HFFc6 (cell line): ENCODE results near the gene NAV3. TPM values are rescaled to one million over a fixed set of nuclear protein-coding genes. Genes with fewer than 3 reads are reported as not detected.

Experiments used
- DNase-seq: peaks from one replicate; pipeline ENCODE4 v3.0.0-alpha.2; 2018
- H3K27ac Mint-ChIP-seq: 2 replicates; pipeline ENCODE4 v1.8.0; 2020; ENCODE audit warnings: mild to moderate bottlenecking, mixed read lengths
- H3K27me3 Mint-ChIP-seq: 2 replicates; pipeline ENCODE4 v1.8.0; 2021; ENCODE audit warnings: mild to moderate bottlenecking, moderate library complexity, mixed read lengths; ENCODE audit not compliant: insufficient read depth
- H3K36me3 Mint-ChIP-seq: 2 replicates; pipeline ENCODE4 v1.8.0; 2021; ENCODE audit warnings: low read depth, mixed read lengths
- H3K4me1 Mint-ChIP-seq: 2 replicates; pipeline ENCODE4 v1.8.0; 2020; ENCODE audit warnings: low read depth, mixed read lengths
- H3K4me3 Mint-ChIP-seq: 2 replicates; pipeline ENCODE4 v1.8.0; 2020; ENCODE audit warnings: mild to moderate bottlenecking, moderate library complexity, mixed read lengths
- H3K9me3 Mint-ChIP-seq: 2 replicates; pipeline ENCODE4 v1.8.0; 2020; ENCODE audit warnings: mild to moderate bottlenecking, mixed read lengths
- CTCF ChIP-seq: fragments of 200-600 bp; sonication (generic); IDR thresholded peaks from 2 replicates; pipeline ENCODE4 v1.5.0; 2021; ENCODE audit warnings: antibody characterized with exemption, mild to moderate bottlenecking
- total RNA-seq, 6 experiments: library from RNA; stranded (reverse); fragmentation: NEBNext Ultra II Directional; extraction: Animal tissue kit (Norgen Biotek cat#: 25700); gene quantifications; 2 replicates in 1 of 6; 3 replicates in 5 of 6; pipeline ENCODE4 v1.2.3, GENCODE V29; 2021

Gene NAV3
- total RNA-seq, 6 experiments from 2014 or later, result 86.7 to 142 (median 107) TPM

GRCh38 chr12:77923882-77924281, 93.2 kb downstream of the NAV3 start:
- Mint-ChIP-seq H3K36me3 (no peaks in the 10 kb centered on the region), H3K27ac (peak overlapping the region; percentile 36), H3K9me3 (no peaks in the 10 kb centered on the region), H3K27me3 (peaks cover 2% of the 10 kb centered on the region; the same call in 1 of the 2 replicates), H3K4me1 (peaks cover 45% of the 10 kb centered on the region), H3K4me3 (peak overlapping the region; percentile 18)
- no peak for TF ChIP-seq CTCF
- peak; percentile 6 for DNase-seq

GRCh38 chr12:77924703-77925102, 94.0 kb downstream of the NAV3 start:
- TF ChIP-seq CTCF, result no peak
- H3K4me1 Mint-ChIP-seq, result peaks cover 45% of the 10 kb centered on the region
- no peaks in the 10 kb centered on the region for H3K9me3 Mint-ChIP-seq
- peaks cover 2% of the 10 kb centered on the region; the same call in 1 of the 2 replicates for H3K27me3 Mint-ChIP-seq
- peak; percentile 73 for DNase-seq
- peak overlapping the region; percentile 36 for H3K27ac Mint-ChIP-seq
- no peaks in the 10 kb centered on the region for H3K36me3 Mint-ChIP-seq
- peak overlapping the region; percentile 67 for H3K4me3 Mint-ChIP-seq

GRCh38 chr12:77925536-77926108, 94.9 kb downstream of the NAV3 start:
- Mint-ChIP-seq H3K36me3 (no peaks in the 10 kb centered on the region), H3K4me1 (peaks cover 45% of the 10 kb centered on the region), H3K27ac (peak overlapping the region; percentile 36), H3K9me3 (no peaks in the 10 kb centered on the region), H3K4me3 (peak overlapping the region; percentile 67), H3K27me3 (peaks cover 2% of the 10 kb centered on the region; the same call in 1 of the 2 replicates)
- TF ChIP-seq CTCF, result peak; percentile 99
- DNase-seq, result peak; percentile 99

- Mint-ChIP-seq H3K36me3 (no peaks in the 10 kb centered on the region), H3K27ac (no peak overlapping the region), H3K9me3 (no peaks in the 10 kb centered on the region)
Measured at GRCh38 chr12:77928078-77928477, 97.4 kb downstream of the NAV3 start.

GRCh38 chr12:77932216-77932615, 101.5 kb downstream of the NAV3 start:
- H3K27ac Mint-ChIP-seq, result no peak overlapping the region
- no peaks in the 10 kb centered on the region for H3K9me3 Mint-ChIP-seq
- H3K4me3 Mint-ChIP-seq, result no peak overlapping the region
- peaks cover 25% of the 10 kb centered on the region for H3K4me1 Mint-ChIP-seq
- H3K36me3 Mint-ChIP-seq, result peaks cover 5% of the 10 kb centered on the region; the same call in 1 of the 2 replicates
- no peak for DNase-seq
- peak; percentile 47 for TF ChIP-seq CTCF
- no peaks in the 10 kb centered on the region for H3K27me3 Mint-ChIP-seq

More at GRCh38 chr12:77928078-77928477, 97.4 kb downstream of the NAV3 start:
- DNase-seq, result no peak
- Mint-ChIP-seq H3K4me3 (no peak overlapping the region), H3K27me3 (peaks cover 2% of the 10 kb centered on the region; the same call in 1 of the 2 replicates), H3K4me1 (peaks cover 45% of the 10 kb centered on the region)
- TF ChIP-seq CTCF, result no peak
